Body of pancreas (tissue), 4 donors: ENCODE results near the gene PXYLP1.

Experiments used
- POLR2A ChIP-seq, 3 donors: fragments of 450-650 bp; IDR thresholded peaks; one replicate each; pipeline ENCODE4 v1.6.1; 2016; ENCODE audit warnings: antibody characterized with exemption in 3 of 3, mild to moderate bottlenecking in 2 of 3
- TF ChIP-seq, protein P1 (sequence below), 7 experiments: fragments of 450-650 bp in 4 of 7; fragments of 200-600 bp in 3 of 7; sonication (generic) in 3 of 7; IDR thresholded peaks; one replicate each; pipeline ENCODE4 v1.5.1; 2016 to 2019; ENCODE audit warnings: antibody characterized with exemption in 7 of 7

DNA sequence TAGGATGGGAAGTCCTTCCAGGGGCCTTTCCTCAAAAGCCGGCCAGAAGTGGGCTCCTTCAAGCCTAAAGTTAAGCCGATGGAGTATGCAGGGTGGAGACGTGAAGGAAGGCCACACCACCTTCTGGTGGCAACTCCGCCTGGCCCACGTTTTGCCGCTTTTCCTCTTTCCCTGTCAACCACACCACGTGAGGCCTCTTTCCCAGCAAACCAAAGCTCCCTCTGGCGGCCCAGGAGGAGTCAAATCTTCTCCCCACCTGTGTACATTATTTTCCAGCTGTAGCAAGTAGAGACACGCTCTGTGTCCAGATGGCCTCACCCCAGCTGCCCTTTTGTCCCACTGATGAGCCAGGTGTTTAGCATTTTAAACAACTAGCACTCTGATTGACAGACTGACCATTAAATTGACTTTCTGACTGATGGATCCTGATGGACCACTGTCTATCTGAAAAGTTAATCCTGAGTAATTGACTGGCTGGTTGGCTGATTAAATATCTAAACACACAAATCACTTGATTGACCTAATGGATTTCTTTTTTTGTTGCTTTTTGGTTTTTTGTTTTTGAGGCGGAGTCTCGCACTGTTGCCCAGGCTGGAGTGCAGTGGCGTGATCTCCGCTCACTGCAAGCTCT, 77.1 kb downstream of the PXYLP1 start:
- TF ChIP-seq, protein P1, sequence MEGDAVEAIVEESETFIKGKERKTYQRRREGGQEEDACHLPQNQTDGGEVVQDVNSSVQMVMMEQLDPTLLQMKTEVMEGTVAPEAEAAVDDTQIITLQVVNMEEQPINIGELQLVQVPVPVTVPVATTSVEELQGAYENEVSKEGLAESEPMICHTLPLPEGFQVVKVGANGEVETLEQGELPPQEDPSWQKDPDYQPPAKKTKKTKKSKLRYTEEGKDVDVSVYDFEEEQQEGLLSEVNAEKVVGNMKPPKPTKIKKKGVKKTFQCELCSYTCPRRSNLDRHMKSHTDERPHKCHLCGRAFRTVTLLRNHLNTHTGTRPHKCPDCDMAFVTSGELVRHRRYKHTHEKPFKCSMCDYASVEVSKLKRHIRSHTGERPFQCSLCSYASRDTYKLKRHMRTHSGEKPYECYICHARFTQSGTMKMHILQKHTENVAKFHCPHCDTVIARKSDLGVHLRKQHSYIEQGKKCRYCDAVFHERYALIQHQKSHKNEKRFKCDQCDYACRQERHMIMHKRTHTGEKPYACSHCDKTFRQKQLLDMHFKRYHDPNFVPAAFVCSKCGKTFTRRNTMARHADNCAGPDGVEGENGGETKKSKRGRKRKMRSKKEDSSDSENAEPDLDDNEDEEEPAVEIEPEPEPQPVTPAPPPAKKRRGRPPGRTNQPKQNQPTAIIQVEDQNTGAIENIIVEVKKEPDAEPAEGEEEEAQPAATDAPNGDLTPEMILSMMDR (IDR thresholded peaks at IDR 0.05), result peak; percentile 38 to 92 (median 75)
- TF ChIP-seq POLR2A (IDR thresholded peaks at IDR 0.05), result no peak
